ENCODE measurements around the gene ZNF831. TPM values are rescaled to one million over a fixed set of nuclear protein-coding genes. Genes with fewer than 3 reads are reported as not detected.

The ZNF831 gene
- total RNA-seq, 1 experiment from 2014 or later: not detected

DNA sequence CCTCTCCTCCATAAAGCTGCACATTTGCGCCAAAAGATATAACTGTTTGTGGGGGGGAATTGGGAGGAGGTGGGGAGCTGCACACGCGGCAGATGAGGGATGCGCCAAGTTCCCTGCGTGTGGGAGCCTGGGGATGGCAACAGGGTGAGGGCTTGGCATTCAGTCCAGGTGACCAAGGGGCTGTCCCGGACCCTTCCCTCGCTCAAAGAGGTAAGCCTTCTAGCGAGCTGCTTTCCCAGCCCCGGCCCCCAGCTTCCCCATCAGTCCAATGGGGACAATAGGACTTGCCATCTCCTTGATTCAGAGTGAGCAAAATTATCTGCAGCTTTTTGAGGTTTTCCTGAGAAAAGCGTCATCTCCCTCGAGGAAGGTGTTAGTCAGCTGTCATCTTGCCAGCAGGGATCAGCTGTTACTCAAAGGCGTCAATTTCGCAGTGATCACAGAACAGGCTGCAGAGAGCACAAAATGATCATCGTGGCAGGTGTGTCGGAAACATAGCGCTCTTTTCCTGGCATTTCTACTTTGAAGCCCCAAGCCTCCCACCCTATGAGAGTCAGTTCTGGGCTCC lies 21.3 kb downstream of the ZNF831 start:
- CTCF ChIA-PET: interaction anchor here (0.7 to 1.4 kb wide), 2 partner anchors 310 to 1132 kb away, joined by 3 read pairs; no protein-coding TSS in a partner anchor
- H3K9me3 Mint-ChIP-seq (ENCODE audit: unreplicated experiment): no peaks in the 10 kb centered on the region
- intact Hi-C loops (cut with micrococcal nuclease): no loop called here
- no peaks in the 10 kb centered on the region for H3K4me1 Mint-ChIP-seq (ENCODE audit: insufficient read depth, unreplicated experiment)
- POLR2A ChIA-PET: no interaction called here
- no TSS peak for BruUV-seq (replicated peaks)
- no peaks in the 10 kb centered on the region for H3K36me3 Mint-ChIP-seq (ENCODE audit: insufficient read depth, unreplicated experiment)
- DNase-seq (ENCODE audit: unreplicated experiment): peak; percentile 46
- H3K4me3 Mint-ChIP-seq (ENCODE audit: unreplicated experiment): no peak overlapping the region
- H3K27me3 Mint-ChIP-seq (ENCODE audit: insufficient read depth, unreplicated experiment): peaks cover 27% of the 10 kb centered on the region
- TF ChIP-seq, protein P1, sequence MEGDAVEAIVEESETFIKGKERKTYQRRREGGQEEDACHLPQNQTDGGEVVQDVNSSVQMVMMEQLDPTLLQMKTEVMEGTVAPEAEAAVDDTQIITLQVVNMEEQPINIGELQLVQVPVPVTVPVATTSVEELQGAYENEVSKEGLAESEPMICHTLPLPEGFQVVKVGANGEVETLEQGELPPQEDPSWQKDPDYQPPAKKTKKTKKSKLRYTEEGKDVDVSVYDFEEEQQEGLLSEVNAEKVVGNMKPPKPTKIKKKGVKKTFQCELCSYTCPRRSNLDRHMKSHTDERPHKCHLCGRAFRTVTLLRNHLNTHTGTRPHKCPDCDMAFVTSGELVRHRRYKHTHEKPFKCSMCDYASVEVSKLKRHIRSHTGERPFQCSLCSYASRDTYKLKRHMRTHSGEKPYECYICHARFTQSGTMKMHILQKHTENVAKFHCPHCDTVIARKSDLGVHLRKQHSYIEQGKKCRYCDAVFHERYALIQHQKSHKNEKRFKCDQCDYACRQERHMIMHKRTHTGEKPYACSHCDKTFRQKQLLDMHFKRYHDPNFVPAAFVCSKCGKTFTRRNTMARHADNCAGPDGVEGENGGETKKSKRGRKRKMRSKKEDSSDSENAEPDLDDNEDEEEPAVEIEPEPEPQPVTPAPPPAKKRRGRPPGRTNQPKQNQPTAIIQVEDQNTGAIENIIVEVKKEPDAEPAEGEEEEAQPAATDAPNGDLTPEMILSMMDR (IDR thresholded peaks at IDR 0.05; ENCODE audit: unreplicated experiment): no peak
- no peak overlapping the region for H3K27ac Mint-ChIP-seq (ENCODE audit: low read depth, unreplicated experiment)

DNA sequence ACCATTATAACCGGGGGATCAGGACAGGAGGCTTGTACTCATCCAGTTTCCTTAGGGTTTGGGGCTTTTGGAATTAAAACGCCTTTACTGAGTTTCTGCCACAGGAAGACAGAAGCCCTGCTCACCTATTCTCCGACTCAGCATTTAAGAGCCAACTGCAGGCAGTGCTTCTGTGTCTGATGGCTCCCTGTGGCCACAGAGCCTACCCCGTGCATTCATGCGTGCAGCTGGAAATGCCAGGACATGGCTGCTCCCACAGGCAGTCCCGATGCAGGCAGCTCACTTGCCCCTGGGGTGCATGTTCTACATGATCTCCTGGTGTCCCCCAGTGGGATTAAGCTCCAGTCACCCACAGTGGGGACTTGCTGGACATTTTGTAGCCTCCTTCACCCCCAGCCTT lies 22.2 kb downstream of the ZNF831 start:
- H3K27me3 Mint-ChIP-seq (ENCODE audit: insufficient read depth, unreplicated experiment): peaks cover 27% of the 10 kb centered on the region
- no peaks in the 10 kb centered on the region for H3K4me1 Mint-ChIP-seq (ENCODE audit: insufficient read depth, unreplicated experiment)
- no peaks in the 10 kb centered on the region for H3K9me3 Mint-ChIP-seq (ENCODE audit: unreplicated experiment)
- TF ChIP-seq, protein P1 (IDR thresholded peaks at IDR 0.05; ENCODE audit: unreplicated experiment): no peak
- no TSS peak for BruUV-seq (replicated peaks)
- CTCF ChIA-PET: interaction anchor here (0.5 to 1.2 kb wide), 2 partner anchors 329 to 474 kb away, joined by 3 to 5 read pairs; no protein-coding TSS in a partner anchor
- no peak overlapping the region for H3K27ac Mint-ChIP-seq (ENCODE audit: low read depth, unreplicated experiment)
- H3K4me3 Mint-ChIP-seq (ENCODE audit: unreplicated experiment): no peak overlapping the region
- POLR2A ChIA-PET: no interaction called here
- no peaks in the 10 kb centered on the region for H3K36me3 Mint-ChIP-seq (ENCODE audit: insufficient read depth, unreplicated experiment)
- no peak for DNase-seq (ENCODE audit: unreplicated experiment)
- intact Hi-C loops (cut with micrococcal nuclease): no loop called here

DNA sequence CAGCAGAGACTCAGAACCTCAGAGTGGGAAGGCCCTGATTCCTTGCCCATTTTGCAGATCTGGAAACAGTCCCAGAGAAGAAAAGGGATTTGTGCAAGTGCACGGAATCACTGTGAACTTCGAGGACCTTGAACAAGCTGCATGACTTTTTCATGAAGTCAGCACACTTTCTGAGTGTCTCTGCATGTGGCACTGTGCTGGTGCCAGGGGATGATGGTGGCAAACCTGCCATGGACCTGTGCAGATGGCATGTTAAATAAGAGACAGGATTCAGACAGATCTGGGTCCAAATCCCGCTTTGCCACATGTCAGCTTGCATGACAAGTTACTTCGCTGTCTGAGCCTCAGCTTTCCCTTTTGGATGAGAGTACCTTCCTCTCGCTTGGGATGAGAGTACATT lies 26.8 kb downstream of the ZNF831 start:
- H3K27ac Mint-ChIP-seq (ENCODE audit: low read depth, unreplicated experiment): no peak overlapping the region
- no TSS peak for BruUV-seq (replicated peaks)
- intact Hi-C loops (cut with micrococcal nuclease): no loop called here
- DNase-seq (ENCODE audit: unreplicated experiment): no peak
- no peaks in the 10 kb centered on the region for H3K36me3 Mint-ChIP-seq (ENCODE audit: insufficient read depth, unreplicated experiment)
- no peaks in the 10 kb centered on the region for H3K9me3 Mint-ChIP-seq (ENCODE audit: unreplicated experiment)
- CTCF ChIA-PET: interaction anchor here (0.6 to 1.2 kb wide), 3 partner anchors 9 to 119 kb away, joined by 3 read pairs; no protein-coding TSS in a partner anchor
- POLR2A ChIA-PET: no interaction called here
- H3K27me3 Mint-ChIP-seq (ENCODE audit: insufficient read depth, unreplicated experiment): peaks cover 22% of the 10 kb centered on the region
- H3K4me3 Mint-ChIP-seq (ENCODE audit: unreplicated experiment): no peak overlapping the region
- H3K4me1 Mint-ChIP-seq (ENCODE audit: insufficient read depth, unreplicated experiment): no peaks in the 10 kb centered on the region
- TF ChIP-seq, protein P1 (IDR thresholded peaks at IDR 0.05; ENCODE audit: unreplicated experiment): no peak

DNA sequence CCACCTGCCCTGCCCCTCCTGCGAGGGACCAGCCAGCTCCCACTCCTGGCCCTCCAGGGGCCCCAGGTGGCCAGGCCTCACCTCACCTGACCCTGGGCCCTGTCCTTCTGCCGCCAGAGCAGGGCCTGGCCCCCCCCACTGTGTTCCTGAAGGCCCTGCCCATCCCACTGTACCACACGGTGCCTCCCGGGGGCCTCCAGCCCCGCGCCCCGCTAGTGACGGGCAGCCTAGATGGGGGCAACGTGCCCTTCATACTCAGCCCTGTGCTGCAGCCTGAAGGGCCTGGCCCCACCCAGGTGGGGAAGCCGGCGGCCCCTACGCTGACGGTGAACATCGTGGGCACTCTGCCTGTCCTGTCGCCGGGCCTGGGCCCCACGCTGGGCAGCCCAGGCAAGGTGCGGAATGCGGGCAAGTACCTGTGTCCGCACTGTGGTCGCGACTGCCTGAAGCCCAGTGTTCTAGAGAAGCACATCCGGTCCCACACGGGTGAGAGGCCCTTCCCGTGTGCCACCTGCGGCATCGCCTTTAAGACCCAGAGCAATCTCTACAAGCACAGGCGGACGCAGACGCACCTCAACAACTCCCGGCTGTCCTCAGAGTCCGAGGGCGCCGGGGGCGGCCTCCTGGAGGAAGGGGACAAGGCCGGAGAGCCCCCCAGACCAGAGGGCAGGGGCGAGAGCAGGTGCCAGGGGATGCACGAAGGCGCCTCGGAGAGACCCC lies 27.6 kb downstream of the ZNF831 start:
- TF ChIP-seq, protein P1 (IDR thresholded peaks at IDR 0.05; ENCODE audit: unreplicated experiment): no peak
- Mint-ChIP-seq H3K4me1 (ENCODE audit: insufficient read depth, unreplicated experiment) (no peaks in the 10 kb centered on the region), H3K4me3 (ENCODE audit: unreplicated experiment) (no peak overlapping the region), H3K27ac (ENCODE audit: low read depth, unreplicated experiment) (no peak overlapping the region), H3K36me3 (ENCODE audit: insufficient read depth, unreplicated experiment) (no peaks in the 10 kb centered on the region), H3K27me3 (ENCODE audit: insufficient read depth, unreplicated experiment) (peaks cover 22% of the 10 kb centered on the region), H3K9me3 (ENCODE audit: unreplicated experiment) (no peaks in the 10 kb centered on the region)
- ChIA-PET POLR2A (no interaction called here), CTCF (interaction anchor here (0.6 kb wide), 1 partner anchor 119 kb away, joined by 3 read pairs; no protein-coding TSS in a partner anchor)
- no peak for DNase-seq (ENCODE audit: unreplicated experiment)
- BruUV-seq (replicated peaks): no TSS peak
- intact Hi-C loops (cut with micrococcal nuclease): no loop called here

All from MCF 10A (cell line).